GM18499 (cell line): ENCODE results near the gene CDCA8.
"Not testable (repeated sequence)": the region's sequence is repeated elsewhere in the genome, so short reads cannot be mapped to it uniquely, and the experiment has no call there.

Source experiments
- ATAC-seq: cut with Tn5 transposase; IDR thresholded peaks from one replicate; pipeline ENCODE4 v1.9.1; 2021; ENCODE audit warnings: moderate number of reproducible peaks; ENCODE audit not compliant: insufficient read depth, unreplicated experiment

Gene CDCA8

DNA sequence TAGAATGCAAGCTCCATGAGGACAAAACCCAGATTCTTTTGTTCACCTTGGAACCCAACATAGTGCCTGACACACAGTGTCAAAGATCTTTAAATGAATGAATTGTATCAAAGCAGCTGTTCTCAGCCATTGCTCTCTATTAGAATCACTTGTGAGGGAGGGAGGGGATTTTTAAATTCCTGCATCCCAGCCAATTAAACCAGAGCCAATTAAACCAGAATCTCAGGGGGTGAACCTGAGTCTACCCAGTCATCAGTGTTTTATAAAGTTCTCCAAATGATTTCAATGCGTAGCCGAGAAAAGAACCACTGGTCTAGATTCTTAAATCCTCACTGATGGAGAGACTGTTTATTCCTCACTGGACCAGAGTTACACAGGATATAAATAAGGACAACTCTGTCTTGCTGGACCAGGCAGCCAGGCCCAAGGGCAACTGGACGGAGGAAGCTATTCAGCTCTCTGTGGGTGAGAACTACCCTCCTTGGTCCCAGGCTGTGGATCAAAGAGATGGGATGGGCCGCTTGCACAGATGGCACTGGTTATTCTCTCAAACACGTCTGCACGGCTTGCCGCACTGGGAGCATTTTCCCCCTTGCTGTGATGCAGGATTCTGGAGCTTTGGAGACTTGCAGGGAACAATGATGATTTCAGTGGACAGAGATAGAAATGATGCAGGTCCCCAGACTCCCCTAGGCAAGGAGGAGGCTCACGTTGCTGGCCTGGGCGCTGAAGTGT, 20.0 kb upstream of the CDCA8 start:
- ATAC-seq: no peak

DNA sequence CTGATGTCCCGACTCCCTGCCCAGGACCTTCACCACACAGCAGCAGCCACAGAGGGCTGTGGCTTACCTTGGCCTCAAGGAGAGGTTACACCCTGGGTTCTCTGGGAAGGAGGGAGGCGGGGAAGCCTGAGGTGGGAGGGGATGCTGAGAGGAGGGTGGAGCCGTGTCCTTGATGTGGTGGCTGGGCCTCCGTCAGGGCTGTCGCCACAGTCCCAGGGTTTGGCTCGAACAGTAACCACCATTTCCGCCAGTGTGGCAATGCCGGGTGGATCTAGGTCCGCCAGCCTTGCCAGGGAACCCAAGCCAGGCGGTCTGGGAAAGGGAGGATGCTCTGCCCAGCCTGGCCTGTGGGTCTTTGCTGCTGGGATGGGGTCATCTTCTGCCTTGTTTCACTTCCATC, 18.4 kb upstream of the CDCA8 start:
- ATAC-seq: no peak

DNA sequence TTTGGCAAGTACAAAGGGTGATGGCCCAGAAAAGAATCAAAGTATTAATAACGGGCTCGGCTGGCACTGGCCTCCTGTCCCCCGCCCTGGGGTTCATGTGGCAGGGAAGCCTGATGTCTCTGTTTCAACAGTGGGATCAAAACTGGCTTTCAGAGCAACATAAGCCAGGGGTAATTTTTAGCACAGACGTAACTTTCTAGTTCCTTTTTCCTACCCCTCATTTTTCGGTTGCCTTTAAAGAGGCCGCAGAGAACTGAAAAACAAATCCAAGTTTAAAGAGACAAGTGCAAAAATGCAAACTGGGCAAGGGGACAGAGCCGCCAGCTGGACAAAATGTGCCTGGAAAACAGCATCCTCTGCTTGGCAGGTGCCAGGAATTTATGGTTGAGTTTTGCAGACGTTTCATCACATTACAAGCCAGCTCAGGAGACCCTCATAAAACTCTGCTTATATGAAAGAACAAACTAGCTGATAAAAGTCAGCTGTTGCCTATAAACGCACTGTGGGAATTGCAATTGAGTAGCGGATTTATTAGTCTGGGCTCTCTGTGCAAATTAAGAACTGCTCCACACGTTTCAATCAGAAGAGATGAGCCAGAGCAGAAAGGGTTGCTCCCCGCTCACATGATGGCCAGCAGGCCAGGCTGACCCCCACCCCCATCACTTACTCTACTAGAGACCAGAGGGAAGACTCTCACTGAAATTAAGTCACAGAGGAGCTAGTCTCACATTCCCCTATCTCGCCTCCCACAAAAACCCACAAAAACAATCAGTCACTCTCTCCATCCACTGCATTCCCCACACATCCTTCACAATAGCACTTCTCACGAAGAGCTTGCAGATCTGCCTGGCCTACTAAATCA, 15.8 kb upstream of the CDCA8 start:
- no peak for ATAC-seq

DNA sequence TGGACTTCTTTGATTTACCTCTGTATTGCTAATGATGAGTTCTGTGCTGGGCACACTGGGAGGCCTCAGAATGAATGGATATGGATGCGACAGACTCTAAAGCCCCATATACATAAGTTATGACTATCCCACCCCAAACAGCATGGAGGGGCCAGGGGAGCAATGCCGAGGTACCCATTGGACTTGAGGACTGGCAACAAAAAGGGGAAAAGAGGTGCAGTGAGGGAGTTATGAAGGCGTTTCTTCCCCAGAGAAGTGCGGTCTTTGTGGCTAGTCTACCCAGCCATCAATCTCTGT, 15.2 kb upstream of the CDCA8 start:
- no peak for ATAC-seq

DNA sequence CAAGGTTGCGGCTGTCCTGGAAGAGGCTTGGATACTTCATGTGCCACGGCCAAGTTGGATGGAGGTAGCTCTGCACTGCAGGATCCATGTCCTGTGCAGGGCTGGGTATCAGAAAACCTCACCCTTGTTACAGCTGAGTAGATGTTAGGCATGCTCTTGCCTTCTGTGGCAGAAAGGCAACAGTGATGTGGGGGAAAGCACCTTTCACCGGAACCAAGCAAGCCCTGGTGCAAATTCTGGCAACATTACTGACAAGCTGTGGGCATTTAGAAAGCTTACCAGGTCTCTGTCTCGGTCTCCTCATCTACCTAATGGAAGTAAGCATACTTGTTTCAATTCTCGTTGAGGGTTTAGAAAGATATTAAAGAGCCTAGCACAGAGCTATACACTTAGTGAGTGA, 14.5 kb upstream of the CDCA8 start:
- no peak for ATAC-seq

DNA sequence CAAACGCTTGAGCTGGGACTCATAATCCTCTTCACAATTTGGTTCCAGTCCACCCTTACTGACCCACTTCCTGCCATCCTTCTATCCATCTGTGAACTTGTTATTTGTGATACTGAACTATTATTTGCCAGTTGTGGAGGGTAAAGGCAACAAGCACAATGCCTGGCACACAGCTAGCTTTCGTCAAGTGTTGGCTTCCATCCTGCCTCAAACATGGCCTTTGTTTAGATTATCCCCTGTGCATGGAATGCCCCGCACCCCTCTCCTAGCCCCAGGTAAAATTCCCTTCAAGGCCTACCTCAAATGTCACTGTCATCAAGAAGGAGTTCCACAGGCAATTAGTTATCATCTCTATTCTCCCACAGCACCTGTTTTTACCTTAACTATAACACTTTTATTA, 11.4 kb upstream of the CDCA8 start:
- no peak for ATAC-seq

DNA sequence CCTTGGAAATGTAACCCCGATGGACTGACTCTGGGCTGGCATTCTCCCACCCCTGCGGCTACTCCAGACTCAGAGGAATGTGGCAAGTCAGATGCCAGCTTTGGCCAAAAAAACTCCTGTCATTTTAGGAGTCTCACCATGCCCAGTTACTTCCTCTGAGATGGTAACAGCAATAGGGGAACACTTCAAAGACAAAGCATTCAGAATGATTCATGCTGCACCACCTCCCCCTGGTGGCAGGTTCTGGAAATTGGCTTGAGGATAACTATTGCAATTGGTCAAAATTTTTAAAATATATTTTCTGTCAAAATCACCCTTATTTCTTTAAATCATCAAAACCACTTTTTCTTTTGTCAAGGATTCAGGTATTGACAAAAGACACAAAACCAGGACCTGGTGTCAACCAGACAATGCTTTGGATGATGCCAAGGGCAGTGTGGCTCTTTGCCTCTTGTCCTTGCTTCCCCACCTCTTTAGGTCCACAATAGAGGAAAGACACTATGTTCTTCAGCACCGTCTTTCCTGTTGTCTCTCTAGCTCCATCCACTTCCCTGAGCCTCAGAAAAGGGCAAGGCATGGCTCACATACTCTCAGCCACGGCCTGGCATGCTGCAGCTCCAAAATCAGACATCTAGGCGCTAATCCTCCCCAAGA, 9.9 kb upstream of the CDCA8 start:
- ATAC-seq: no peak

DNA sequence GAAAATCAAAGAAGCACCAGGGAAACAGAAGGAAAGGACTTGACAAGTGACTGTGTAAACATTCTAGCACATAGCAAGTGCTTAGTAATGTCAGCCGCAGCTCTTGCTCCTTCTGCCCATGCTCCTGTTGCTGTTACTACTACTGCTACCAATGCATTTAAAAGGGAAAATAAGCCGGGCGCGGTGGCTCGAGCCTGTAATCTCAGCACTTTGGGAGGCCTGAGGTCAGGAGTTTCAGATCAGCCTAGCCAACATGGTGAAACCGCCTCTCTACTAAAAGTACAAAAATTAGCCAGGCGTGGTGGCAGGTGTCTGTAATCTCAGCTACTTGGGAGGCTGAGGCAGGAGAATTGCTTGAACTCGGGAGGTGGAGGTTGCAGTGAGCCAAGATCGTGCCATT, 8.1 kb upstream of the CDCA8 start:
- not testable (repeated sequence) for ATAC-seq

DNA sequence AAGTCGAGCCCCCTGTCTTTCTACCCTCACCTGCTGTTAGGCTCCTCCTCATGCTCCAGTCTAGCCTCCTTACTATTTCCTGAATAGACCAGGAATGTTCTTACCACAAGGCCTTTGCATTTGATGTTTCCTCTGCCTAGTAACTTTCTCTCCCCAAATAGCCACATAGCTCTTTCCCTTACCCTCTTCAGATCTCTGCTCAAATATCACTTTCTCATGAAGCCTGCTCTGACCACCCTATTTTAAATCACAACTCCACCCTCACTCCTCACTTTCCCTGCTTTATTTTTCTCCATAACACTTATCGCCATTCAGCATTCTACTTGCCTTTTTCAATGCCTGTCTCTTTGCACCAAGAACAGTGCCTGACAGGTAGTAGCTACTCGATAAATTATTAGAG, 6.6 kb upstream of the CDCA8 start:
- ATAC-seq: no peak

DNA sequence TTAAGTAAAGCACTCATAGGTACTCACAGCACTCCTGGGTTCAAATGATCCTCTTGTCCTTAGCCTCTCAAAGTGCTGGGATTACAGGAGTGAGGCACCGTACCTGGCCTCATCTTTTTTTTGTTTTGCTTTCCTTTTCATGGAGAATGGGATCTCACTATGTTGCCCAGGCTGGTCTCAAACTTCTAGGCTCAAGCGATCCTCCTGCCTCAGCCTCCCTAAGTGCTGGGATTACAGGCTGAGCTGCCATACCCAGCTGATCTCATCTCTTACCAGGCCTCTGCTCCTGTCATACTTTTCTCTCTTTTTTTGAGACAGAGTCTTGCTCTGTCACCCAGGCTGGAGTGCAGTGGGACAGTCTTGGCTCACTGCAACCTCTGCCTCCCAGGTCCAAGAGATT, 4.6 kb upstream of the CDCA8 start:
- not testable (repeated sequence) for ATAC-seq

DNA sequence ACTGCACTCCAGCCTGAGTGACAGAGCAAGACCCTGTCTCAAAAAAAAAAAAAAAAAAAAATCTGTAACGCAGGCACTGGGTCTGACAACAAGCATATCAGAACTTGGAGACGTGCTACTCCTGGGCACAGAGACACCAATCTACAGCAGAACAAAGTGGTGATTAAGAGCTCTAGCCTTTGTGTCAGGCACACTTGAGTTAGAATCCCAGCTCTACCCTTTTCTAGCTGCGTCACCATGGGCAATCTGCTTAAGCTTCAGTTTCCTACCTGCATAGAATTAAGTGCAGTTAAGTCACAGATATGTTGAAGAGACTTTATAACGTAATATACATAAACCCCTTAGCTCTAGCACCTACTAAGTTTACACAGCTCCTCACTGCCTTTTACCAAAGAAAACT, 3.4 kb upstream of the CDCA8 start:
- no peak for ATAC-seq

DNA sequence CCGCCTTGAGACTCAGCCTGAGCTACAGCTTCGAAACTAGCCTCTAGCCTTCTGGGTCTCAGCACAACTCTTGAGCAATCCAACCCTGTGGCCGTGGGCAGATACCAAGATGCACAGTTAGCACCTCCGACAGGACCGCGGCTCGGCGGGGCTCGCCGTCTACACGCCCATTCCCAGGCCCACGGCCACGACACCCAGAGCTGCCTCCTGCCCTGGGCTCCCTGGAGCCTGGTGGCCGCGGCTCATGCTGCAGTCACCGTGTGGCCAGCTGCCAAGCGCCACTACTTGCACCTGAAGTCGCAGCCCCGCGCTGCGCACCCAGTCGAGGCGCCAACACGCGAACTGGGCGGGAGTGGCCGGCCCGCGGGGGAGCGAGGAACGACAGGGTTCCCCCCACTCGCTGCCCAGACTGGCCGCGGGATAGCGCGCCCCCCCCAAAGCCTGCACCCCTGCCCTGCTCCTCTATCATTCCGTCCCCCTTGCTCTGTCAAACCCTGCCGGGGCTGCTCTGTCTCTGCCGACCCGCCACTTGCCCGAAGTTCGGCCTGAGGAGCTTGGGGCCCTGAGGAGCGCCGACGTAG, 729 bp upstream of the CDCA8 start:
- ATAC-seq: no peak

DNA sequence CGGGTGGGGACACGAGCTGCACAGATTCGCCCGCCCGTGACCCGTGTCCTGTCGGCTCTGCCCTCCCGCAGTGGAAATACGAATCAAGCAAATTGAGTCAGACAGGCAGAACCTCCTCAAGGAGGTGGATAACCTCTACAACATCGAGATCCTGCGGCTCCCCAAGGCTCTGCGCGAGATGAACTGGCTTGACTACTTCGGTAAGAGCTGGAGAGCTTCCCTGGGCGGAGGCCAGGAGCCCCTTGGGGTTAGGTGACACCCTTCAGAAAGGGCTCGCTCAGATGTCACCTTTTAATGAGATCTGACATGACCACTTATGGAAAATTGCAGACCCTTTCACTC, 489 bp downstream of the CDCA8 start:
- no peak for ATAC-seq

DNA sequence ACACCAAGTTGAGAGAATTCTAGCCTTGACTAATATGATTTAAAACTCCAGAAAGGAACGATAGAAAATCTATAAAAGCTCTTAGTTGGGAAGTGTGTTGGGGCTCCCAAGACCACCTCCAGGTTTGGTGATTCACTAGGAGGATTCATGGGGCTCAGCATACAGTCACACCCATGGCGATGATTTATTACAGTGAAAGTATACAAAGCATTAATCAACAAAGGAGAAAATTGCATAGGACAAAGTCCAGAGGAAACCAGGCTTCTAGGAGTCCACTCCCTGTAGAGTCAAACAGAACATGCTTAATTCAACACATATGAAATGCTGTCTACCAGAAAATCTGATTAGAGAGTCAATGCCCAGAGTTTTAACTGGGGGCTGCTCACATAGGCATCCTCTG, 4.8 kb downstream of the CDCA8 start:
- no peak for ATAC-seq

DNA sequence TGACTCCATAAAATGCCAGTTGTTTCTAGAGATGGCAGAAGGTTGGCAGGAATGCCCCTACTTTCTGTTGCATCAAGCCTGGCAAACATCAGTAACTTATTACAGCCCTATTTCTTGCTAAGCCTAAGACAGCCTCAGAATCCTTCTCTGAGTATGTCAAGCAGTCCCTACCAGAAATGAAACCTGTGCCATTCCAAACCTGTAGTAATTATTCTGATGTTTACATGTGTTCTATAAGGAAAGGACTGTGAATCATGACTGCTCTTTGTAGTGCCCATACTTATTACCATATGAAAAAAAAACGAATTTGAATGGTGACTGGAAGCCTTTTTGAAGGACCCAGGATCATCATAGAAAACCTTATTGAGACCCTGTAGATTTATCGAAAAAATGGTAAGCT, 5.4 kb downstream of the CDCA8 start:
- ATAC-seq: no peak

DNA sequence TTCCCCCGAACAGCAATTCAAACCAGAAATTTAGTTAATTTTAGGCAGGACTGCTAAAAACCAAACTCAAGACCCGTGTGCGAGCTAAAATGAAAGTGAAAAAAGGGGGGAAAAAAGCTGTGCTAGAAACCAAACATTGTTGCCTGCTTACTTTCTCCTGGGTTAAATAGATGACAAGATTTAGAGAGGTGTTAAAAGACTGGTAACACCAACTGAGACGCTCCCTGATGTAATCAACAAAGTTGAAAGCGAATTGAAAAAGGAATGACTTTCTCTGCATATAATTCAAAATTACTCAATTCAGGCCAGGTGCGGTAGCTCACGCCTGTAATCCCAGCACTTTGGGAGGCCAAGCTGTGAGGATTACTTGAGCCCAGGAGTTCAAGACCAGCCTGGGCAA, 6.8 kb downstream of the CDCA8 start:
- ATAC-seq: no peak

DNA sequence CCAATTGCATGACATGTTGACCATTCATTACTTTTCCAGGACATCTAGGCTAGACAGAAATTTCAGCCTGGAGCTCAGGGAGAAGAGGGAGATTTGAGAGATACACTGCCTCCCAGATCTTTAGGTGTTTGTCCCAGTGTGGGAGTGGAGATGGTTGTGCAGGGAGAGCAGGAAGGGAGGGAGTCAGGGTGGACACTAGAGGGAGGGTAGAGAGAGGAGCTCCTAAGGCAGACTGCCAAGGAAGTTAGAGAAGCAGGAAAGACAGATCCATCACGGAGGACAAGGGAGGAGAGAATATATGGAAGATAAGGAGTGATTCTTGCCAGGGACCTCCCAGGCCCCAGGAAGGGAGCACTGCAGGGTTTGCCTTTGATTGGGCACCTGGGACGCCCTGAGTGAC, 8.7 kb downstream of the CDCA8 start:
- ATAC-seq: no peak

DNA sequence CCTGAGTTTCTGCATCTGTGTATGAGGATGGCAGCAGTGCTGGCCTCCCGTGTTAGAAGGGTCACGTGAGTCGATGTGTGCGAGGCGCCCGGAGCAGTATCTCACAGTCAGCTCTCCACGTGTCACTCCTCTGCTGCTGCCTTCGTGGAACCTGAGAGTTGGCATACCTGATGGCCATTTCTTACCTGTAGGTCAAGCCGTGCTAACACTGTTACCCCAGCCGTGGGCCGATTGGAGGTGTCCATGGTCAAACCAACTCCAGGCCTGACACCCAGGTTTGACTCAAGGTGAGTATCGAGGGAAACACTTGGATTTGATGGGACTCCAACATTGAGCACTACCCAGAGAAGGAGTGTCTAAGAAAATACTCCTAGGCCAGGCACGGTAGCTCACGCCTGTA, 10.7 kb downstream of the CDCA8 start:
- ATAC-seq: no peak

DNA sequence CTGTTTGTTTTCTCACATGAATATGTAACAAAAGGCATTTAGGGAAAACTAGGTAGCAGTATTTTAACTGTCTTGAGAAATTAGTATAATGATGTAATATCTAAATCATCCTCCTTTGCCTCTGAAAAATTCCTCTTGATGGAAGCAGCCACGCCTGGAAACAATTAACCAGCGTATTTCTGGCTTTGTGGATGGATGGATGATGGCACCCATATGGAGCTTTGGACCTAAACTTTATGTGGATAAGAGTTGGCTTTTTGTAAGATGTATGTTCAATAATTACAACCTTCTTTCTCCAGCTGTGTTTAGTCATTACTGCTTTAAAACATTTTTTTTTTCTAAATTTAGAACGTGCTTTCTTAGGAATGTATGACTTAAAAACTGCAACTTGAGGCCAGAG, 12.7 kb downstream of the CDCA8 start:
- ATAC-seq: no peak

DNA sequence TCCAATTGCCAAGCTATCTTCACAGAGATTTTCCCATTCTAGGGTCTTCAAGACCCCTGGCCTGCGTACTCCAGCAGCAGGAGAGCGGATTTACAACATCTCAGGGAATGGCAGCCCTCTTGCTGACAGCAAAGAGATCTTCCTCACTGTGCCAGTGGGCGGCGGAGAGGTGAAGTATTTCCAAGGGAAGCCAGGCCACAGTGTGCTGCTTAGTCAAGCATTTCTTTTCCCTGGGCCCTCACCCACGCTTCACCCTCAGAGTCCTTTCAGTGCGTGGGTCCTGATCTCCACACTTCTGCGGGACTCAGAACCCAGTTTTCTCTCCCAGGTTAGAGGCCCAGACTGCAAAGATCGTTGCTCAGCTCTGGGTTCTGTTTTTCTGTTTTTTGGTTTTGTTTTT, 13.1 kb downstream of the CDCA8 start:
- no peak for ATAC-seq

DNA sequence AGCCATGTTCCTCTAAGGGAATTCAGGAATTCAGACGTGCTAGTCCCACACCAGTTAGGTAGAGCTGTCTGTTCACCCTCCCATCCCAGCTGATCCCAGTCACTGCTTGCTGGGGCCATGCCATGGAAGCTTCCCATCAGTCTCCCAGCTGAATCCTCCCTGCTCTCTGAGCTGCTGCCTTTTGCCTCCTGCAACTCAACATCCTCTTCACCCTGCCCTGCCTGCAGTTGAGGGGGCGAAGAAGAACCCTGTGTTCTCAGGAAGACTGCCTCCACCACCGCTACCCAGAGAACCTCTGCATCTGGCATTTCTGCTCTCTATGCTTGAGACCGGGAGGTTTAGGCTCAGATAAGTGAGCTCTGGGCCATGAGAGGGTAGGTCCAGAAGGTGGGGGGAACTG, 16.2 kb downstream of the CDCA8 start:
- no peak for ATAC-seq
